Activated T-helper 1 cell treated with anti-CD3 and anti-CD28 coated beads, Interleukin-12 subunit alpha, Interleukin-12 subunit beta, Interleukin-2, Interleukin-4 antibody, amounts not matched to agents 30 ng/mL and 10 ng/mL and 1 ng/mL, durations not matched to agents 14 hours and 24 hours and 36 hours (primary cell): ENCODE results near the gene CLASRP. TPM values are rescaled to one million over a fixed set of nuclear protein-coding genes. Genes with fewer than 3 reads are reported as not detected.
A peak's percentile ranks its signal among the peaks of the same experiment; 100 is the strongest.

Experiments
- DNase-seq: peaks from one replicate; pipeline ENCODE4 v3.0.0; 2021; ENCODE audit warnings: low spot score
- H3K27ac Mint-ChIP-seq: one replicate; pipeline ENCODE4 v1.8.0; 2021; ENCODE audit warnings: mild to moderate bottlenecking, mixed read lengths
- H3K27me3 Mint-ChIP-seq: one replicate; pipeline ENCODE4 v1.8.0; 2022; ENCODE audit warnings: mild to moderate bottlenecking, moderate library complexity, mixed read lengths; ENCODE audit not compliant: insufficient read depth
- H3K36me3 Mint-ChIP-seq: one replicate; pipeline ENCODE4 v1.8.0; 2021; ENCODE audit warnings: low read depth, mixed read lengths
- H3K4me1 Mint-ChIP-seq: one replicate; pipeline ENCODE4 v1.8.0; 2021; ENCODE audit warnings: low read depth, mixed read lengths
- H3K4me3 Mint-ChIP-seq: one replicate; pipeline ENCODE4 v1.8.0; 2021; ENCODE audit warnings: mild to moderate bottlenecking, moderate library complexity, mixed read lengths
- H3K9me3 Mint-ChIP-seq: one replicate; pipeline ENCODE4 v1.8.0; 2021; ENCODE audit warnings: mixed read lengths
- intact Hi-C: fragments of 100-400 bp; cut with micrococcal nuclease; formaldehyde crosslinking; loops from one replicate; pipeline ENCODE4 v1.15.1; 2024
- total RNA-seq: library from RNA; stranded (reverse); gene quantifications from 2 replicates; pipeline ENCODE4 v1.2.3, GENCODE V29; 2022

Gene CLASRP
- total RNA-seq, 1 donor from 2014 or later, result 116 TPM

- H3K4me1 Mint-ChIP-seq, result peaks cover 8% of the 10 kb centered on the region
- no peak for DNase-seq
- peaks cover 3% of the 10 kb centered on the region for H3K36me3 Mint-ChIP-seq
- no peak overlapping the region for H3K27ac Mint-ChIP-seq
- H3K4me3 Mint-ChIP-seq, result no peak overlapping the region
- H3K9me3 Mint-ChIP-seq, result no peaks in the 10 kb centered on the region
- H3K27me3 Mint-ChIP-seq, result no peaks in the 10 kb centered on the region
- intact Hi-C loops, result no loop called here
Observed at GRCh38 chr19:45071969-45072790, 33.3 kb downstream of the CLASRP start.

GRCh38 chr19:45074744-45075300, 36.0 kb downstream of the CLASRP start:
- Mint-ChIP-seq H3K4me3 (peak overlapping the region; percentile 68), H3K36me3 (no peaks in the 10 kb centered on the region), H3K27ac (peak overlapping the region; percentile 34), H3K27me3 (no peaks in the 10 kb centered on the region), H3K4me1 (peaks cover 18% of the 10 kb centered on the region), H3K9me3 (no peaks in the 10 kb centered on the region)
- intact Hi-C loops, result loop anchor here (5.0 kb wide), 2 partner anchors 177 to 332 kb away; partner anchors contain the start of genes MARK4, POLR1G and PPP1R13L
- no peak for DNase-seq

GRCh38 chr19:45075301-45076028, 36.6 kb downstream of the CLASRP start:
- H3K27me3 Mint-ChIP-seq, result no peaks in the 10 kb centered on the region
- H3K27ac Mint-ChIP-seq, result peak overlapping the region; percentile 48
- intact Hi-C loops, result loop anchor here (1.0 to 5.0 kb wide), 4 partner anchors 36 to 332 kb away; partner anchors contain the start of genes CLASRP, MARK4, POLR1G and PPP1R13L
- no peaks in the 10 kb centered on the region for H3K36me3 Mint-ChIP-seq
- H3K9me3 Mint-ChIP-seq, result no peaks in the 10 kb centered on the region
- H3K4me1 Mint-ChIP-seq, result peaks cover 24% of the 10 kb centered on the region
- no peak for DNase-seq
- H3K4me3 Mint-ChIP-seq, result peak overlapping the region; percentile 83

- Mint-ChIP-seq H3K27ac (peak within 1 kb of the TSS; percentile 48), H3K27me3 (no peaks in the 10 kb centered on the region), H3K9me3 (no peaks in the 10 kb centered on the region), H3K36me3 (peaks cover 3% of the 10 kb centered on the region), H3K4me1 (peaks cover 29% of the 10 kb centered on the region), H3K4me3 (peak within 1 kb of the TSS; percentile 83)
- intact Hi-C loops, result loop anchor here (1.0 to 5.0 kb wide), 4 partner anchors 37 to 331 kb away; partner anchors contain the start of genes CLASRP, MARK4, POLR1G and PPP1R13L
- DNase-seq, result peak; percentile 76
Observed at GRCh38 chr19:45076029-45076850, 37.4 kb downstream of the CLASRP start, which contains the start of gene ZNF296. Gene ZNF296 (minus strand): TSS chr19:45076478. CDS start chr19:45076373, 105 bp downstream.

- H3K4me3 Mint-ChIP-seq, result peak overlapping the region; percentile 83
- DNase-seq, result no peak
- peak overlapping the region; percentile 32 for H3K27ac Mint-ChIP-seq
- no peaks in the 10 kb centered on the region for H3K27me3 Mint-ChIP-seq
- H3K36me3 Mint-ChIP-seq, result peaks cover 11% of the 10 kb centered on the region
- intact Hi-C loops, result loop anchor here (1.0 to 5.0 kb wide), 4 partner anchors 38 to 330 kb away; partner anchors contain the start of genes CLASRP, MARK4, POLR1G and PPP1R13L
- peaks cover 37% of the 10 kb centered on the region for H3K4me1 Mint-ChIP-seq
- no peaks in the 10 kb centered on the region for H3K9me3 Mint-ChIP-seq
Observed at GRCh38 chr19:45076851-45077730, 38.2 kb downstream of the CLASRP start.

- Mint-ChIP-seq H3K9me3 (no peaks in the 10 kb centered on the region), H3K36me3 (peaks cover 14% of the 10 kb centered on the region), H3K27ac (peak overlapping the region; percentile 58), H3K27me3 (no peaks in the 10 kb centered on the region), H3K4me3 (peak overlapping the region; percentile 99), H3K4me1 (peaks cover 40% of the 10 kb centered on the region)
- intact Hi-C loops, result loop anchor here (1.0 to 5.0 kb wide), 5 partner anchors 13 to 329 kb away; partner anchors contain the start of genes BLOC1S3, MARK4, POLR1G and PPP1R13L
- DNase-seq, result no peak
Observed at GRCh38 chr19:45078390-45079062, 39.7 kb downstream of the CLASRP start.

- peaks cover 14% of the 10 kb centered on the region for H3K36me3 Mint-ChIP-seq
- H3K27me3 Mint-ChIP-seq, result no peaks in the 10 kb centered on the region
- no peaks in the 10 kb centered on the region for H3K9me3 Mint-ChIP-seq
- intact Hi-C loops, result loop anchor here (1.0 to 5.0 kb wide), 5 partner anchors 12 to 328 kb away; partner anchors contain the start of genes BLOC1S3, MARK4, POLR1G and PPP1R13L
- H3K4me1 Mint-ChIP-seq, result peaks cover 40% of the 10 kb centered on the region
- peak within 1 kb of the TSS; percentile 94 for H3K27ac Mint-ChIP-seq
- H3K4me3 Mint-ChIP-seq, result peak within 1 kb of the TSS; percentile 99
- DNase-seq, result peak; percentile 76
Observed at GRCh38 chr19:45079063-45079910, 40.4 kb downstream of the CLASRP start, which contains the start of gene GEMIN7. Gene GEMIN7 (plus strand): TSS chr19:45079260. CDS start chr19:45090115, 10,855 bp downstream.

GRCh38 chr19:45079911-45080370, 41.1 kb downstream of the CLASRP start:
- no peak for DNase-seq
- peaks cover 40% of the 10 kb centered on the region for H3K4me1 Mint-ChIP-seq
- no peaks in the 10 kb centered on the region for H3K27me3 Mint-ChIP-seq
- H3K27ac Mint-ChIP-seq, result peak overlapping the region; percentile 94
- intact Hi-C loops, result loop anchor here (1.0 to 5.0 kb wide), 5 partner anchors 11 to 327 kb away; partner anchors contain the start of genes BLOC1S3, MARK4, POLR1G and PPP1R13L
- H3K4me3 Mint-ChIP-seq, result peak overlapping the region; percentile 99
- peaks cover 14% of the 10 kb centered on the region for H3K36me3 Mint-ChIP-seq
- H3K9me3 Mint-ChIP-seq, result no peaks in the 10 kb centered on the region

GRCh38 chr19:45082170-45082569, 43.3 kb downstream of the CLASRP start:
- Mint-ChIP-seq H3K9me3 (no peaks in the 10 kb centered on the region), H3K4me1 (peaks cover 34% of the 10 kb centered on the region), H3K27ac (no peak overlapping the region), H3K27me3 (no peaks in the 10 kb centered on the region), H3K4me3 (peak overlapping the region; percentile 78), H3K36me3 (peaks cover 18% of the 10 kb centered on the region)
- DNase-seq, result no peak
- intact Hi-C loops, result no loop called here

GRCh38 chr19:45086480-45086879, 47.6 kb downstream of the CLASRP start:
- H3K4me3 Mint-ChIP-seq, result no peak overlapping the region
- no peaks in the 10 kb centered on the region for H3K27me3 Mint-ChIP-seq
- H3K27ac Mint-ChIP-seq, result peak overlapping the region; percentile 14
- peaks cover 26% of the 10 kb centered on the region for H3K36me3 Mint-ChIP-seq
- intact Hi-C loops, result no loop called here
- DNase-seq, result no peak
- peaks cover 29% of the 10 kb centered on the region for H3K4me1 Mint-ChIP-seq
- H3K9me3 Mint-ChIP-seq, result peaks cover 3% of the 10 kb centered on the region
